ENCODE data around the gene CD80.

The CD80 gene

DNA sequence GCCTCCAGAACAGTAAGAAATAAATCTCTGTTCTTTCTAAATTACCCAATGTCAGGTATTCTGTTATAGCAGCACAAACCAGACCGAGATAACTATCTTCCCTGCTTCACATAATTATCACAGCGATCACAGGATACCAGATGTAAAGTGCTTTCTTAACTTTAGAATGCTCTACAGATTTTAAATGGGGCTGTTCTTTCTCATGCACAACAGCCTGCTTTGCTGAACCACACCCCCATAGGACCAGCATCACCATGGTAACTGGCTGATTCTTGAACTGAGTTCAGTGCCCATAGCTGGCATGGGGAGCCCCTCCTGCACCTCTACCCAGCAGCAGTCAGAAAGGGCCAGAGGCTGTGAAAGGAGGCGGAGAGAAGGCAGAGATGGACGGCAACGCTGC, 7.8 kb downstream of the CD80 start:
- no peak overlapping the region for H3K27ac ChIP-seq
- no peak for DNase-seq (ENCODE audit: low spot score)
- CTCF ChIA-PET, result no interaction called here
- TF ChIP-seq, protein P1, sequence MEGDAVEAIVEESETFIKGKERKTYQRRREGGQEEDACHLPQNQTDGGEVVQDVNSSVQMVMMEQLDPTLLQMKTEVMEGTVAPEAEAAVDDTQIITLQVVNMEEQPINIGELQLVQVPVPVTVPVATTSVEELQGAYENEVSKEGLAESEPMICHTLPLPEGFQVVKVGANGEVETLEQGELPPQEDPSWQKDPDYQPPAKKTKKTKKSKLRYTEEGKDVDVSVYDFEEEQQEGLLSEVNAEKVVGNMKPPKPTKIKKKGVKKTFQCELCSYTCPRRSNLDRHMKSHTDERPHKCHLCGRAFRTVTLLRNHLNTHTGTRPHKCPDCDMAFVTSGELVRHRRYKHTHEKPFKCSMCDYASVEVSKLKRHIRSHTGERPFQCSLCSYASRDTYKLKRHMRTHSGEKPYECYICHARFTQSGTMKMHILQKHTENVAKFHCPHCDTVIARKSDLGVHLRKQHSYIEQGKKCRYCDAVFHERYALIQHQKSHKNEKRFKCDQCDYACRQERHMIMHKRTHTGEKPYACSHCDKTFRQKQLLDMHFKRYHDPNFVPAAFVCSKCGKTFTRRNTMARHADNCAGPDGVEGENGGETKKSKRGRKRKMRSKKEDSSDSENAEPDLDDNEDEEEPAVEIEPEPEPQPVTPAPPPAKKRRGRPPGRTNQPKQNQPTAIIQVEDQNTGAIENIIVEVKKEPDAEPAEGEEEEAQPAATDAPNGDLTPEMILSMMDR (conservative IDR thresholded peaks at IDR 0.05; ENCODE audit: low read depth), result no peak
- POLR2A ChIA-PET (ENCODE audit: low non-redundant PET), result no interaction called here

DNA sequence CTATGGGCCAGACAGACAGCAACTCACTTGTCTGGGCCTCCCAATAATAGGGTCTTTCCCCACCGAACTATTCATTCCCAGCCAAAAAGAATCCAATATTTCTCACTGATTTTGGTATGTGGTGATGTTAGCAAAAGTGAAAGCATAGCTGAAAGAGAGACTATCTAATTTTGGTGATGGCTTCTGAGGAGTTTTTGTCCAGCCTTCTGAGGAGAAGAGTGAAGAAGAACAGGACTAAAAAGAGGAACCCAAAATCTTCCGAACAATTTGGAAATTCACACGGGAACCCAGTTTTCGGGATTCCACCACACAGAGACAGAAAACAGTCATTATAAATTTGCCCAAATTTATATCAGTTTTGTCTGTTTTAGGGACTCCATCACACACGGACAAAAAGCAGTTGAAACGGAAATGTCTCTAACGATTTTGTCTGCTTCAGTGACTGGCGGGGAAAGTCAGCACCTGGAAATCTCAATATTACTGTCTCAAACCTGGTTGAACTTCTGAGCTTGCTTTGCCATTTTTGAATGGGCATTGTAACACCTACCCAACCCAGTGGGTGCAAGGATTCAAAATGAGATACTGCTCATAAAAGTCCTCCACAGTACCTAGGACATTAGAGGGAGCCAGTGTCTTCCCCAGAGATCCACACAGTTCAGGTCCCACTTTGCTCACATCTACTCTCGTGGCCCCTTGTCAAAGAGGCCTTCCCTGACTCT, 9.1 kb downstream of the CD80 start:
- POLR2A ChIA-PET (ENCODE audit: low non-redundant PET), result no interaction called here
- H3K27ac ChIP-seq, result no peak overlapping the region
- DNase-seq (ENCODE audit: low spot score), result no peak
- CTCF ChIA-PET, result interaction anchor here (1.0 kb wide), 1 partner anchor 9 kb away, joined by 3 read pairs; the partner anchor contains the start of gene CD80
- TF ChIP-seq, protein P1 (conservative IDR thresholded peaks at IDR 0.05; ENCODE audit: low read depth), result no peak

DNA sequence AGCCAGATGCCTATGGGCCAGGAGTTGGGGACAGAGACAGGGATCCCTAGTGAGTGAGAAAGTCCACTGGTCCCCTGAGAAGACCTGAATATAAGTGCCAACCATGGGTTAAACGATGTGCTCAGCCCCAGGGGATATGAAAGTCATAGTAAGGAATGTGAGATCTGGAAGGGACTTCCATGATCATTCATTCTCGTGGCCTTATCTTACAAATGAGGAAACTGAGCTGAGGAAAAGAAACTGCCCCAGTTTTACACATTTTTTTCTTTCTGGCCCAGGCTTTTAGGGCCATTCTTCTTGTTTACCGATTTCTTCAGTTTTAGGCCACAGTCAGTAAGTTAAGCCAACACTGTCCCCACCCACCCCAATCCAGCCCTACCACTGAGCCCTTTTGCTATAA, 11.1 kb downstream of the CD80 start:
- DNase-seq (ENCODE audit: low spot score), result no peak
- no peak overlapping the region for H3K27ac ChIP-seq
- ChIA-PET CTCF (no interaction called here), POLR2A (ENCODE audit: low non-redundant PET) (no interaction called here)
- TF ChIP-seq, protein P1 (conservative IDR thresholded peaks at IDR 0.05; ENCODE audit: low read depth), result no peak

DNA sequence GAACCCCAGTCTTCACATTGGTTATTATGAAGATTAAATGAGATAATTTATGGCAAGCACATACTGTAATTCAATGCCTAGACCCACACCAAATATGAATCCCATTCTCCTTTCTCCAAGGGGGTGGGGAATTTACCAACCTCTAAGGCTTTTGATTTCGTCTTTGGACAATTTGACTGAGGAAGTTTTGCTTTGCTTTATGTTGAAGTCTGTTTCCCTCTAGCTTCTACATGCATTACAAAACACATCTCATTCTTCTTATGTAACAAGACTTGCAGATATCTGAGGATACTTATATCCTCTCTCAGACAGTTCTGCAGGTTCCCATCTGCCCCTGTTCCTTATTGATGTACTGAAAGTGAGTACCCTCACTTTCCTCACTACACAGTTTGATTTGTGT, 12.2 kb downstream of the CD80 start:
- CTCF ChIA-PET, result no interaction called here
- no peak overlapping the region for H3K27ac ChIP-seq
- no peak for DNase-seq (ENCODE audit: low spot score)
- TF ChIP-seq, protein P1 (conservative IDR thresholded peaks at IDR 0.05; ENCODE audit: low read depth), result no peak
- POLR2A ChIA-PET (ENCODE audit: low non-redundant PET), result no interaction called here

DNA sequence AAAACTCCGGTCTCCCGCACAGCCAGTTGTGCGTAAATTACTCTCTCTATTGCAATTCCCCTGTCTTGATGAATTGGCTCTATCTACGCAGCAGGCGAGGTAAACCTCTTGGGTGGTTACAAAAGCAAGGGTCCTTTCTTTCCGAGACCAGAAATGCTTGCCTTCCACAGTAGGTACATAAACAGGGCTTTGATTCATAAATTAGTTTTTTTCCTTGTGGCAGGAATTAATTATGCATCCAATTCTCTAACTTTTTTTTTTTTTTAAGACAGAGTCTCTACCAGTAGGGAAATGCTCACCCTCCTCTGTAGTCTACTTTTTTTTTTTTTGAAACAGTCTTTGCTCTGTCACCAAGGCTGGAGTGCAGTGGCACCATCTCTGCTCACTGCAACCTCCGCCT, 16.3 kb downstream of the CD80 start:
- no peak for DNase-seq (ENCODE audit: low spot score)
- TF ChIP-seq, protein P1 (conservative IDR thresholded peaks at IDR 0.05; ENCODE audit: low read depth), result no peak
- ChIA-PET POLR2A (ENCODE audit: low non-redundant PET) (no interaction called here), CTCF (interaction anchor here (0.7 kb wide), 1 partner anchor 10 kb away, joined by 3 read pairs; no protein-coding TSS in a partner anchor)
- no peak overlapping the region for H3K27ac ChIP-seq

DNA sequence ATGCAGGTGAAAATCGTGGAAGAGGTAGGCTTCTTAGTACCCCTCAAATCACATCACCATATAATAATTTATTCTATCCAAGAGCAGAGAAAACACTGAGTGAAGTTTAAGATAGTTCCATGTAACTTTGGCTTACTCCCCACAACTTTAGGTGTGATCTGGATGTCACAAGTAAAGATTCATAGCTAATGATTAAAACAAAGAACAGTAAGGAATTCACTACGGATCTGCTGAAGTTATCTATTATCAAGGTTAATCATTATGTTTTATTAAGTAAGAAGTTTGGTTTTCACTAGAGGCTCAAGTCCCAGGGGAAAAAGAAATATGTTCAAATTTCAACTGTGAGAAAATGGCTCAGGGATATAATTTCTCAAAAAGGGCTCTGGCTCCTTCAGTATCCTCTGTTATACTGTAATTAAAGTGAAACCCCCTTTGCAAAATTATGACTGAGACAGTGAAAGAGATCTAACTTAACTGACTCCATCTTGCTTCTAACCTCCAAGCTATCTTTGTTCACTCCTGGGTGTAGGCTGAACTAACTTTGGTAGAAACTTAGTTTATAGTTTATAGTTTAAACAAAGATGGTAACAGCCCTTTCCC, 17.1 kb downstream of the CD80 start:
- TF ChIP-seq, protein P1 (conservative IDR thresholded peaks at IDR 0.05; ENCODE audit: low read depth), result no peak
- CTCF ChIA-PET, result no interaction called here
- no peak for DNase-seq (ENCODE audit: low spot score)
- POLR2A ChIA-PET (ENCODE audit: low non-redundant PET), result no interaction called here
- no peak overlapping the region for H3K27ac ChIP-seq
